Spleen (tissue), 11 donors: Measurements from ENCODE around the gene CCDC77. TPM values are rescaled to one million over a fixed set of nuclear protein-coding genes. Genes with fewer than 3 reads are reported as not detected.

Source experiments
- DNase-seq: peaks from one replicate; pipeline ENCODE4 v3.0.0-alpha.2; 2020
- H3K27ac ChIP-seq, 8 donors: fragments of 200-600 bp; sonication (generic) in 7 of 8; 1 replicate in 4 of 8; 2 replicates in 4 of 8; pipeline versions ENCODE4 v1.5.0 to v1.8.0; 2016 to 2021; ENCODE audit warnings: inconsistent platforms in 4 of 8, mild to moderate bottlenecking in 4 of 8, moderate library complexity in 1 of 8
- H3K27me3 ChIP-seq, 7 donors: fragments of 200-600 bp; sonication (generic) in 6 of 7; replicated peaks in 1 of 7; 1 replicate in 4 of 7; 2 replicates in 3 of 7; pipeline versions ENCODE4 v1.5.0 to v1.8.0; 2016 to 2021; ENCODE audit warnings: inconsistent platforms in 3 of 7, mild to moderate bottlenecking in 1 of 7
- H3K36me3 ChIP-seq, 6 donors: fragments of 200-600 bp; sonication (generic) in 5 of 6; 1 replicate in 4 of 6; 2 replicates in 2 of 6; pipeline versions ENCODE4 v1.5.0 to v1.8.0; 2016 to 2021; ENCODE audit warnings: inconsistent platforms in 2 of 6
- H3K4me1 ChIP-seq, 6 donors: fragments of 200-600 bp; sonication (generic) in 5 of 6; 1 replicate in 3 of 6; 2 replicates in 3 of 6; pipeline versions ENCODE4 v1.5.0 to v1.8.0; 2016 to 2021; ENCODE audit warnings: inconsistent platforms in 3 of 6
- H3K4me3 ChIP-seq, 8 donors: fragments of 200-600 bp; sonication (generic) in 7 of 8; 1 replicate in 4 of 8; 2 replicates in 4 of 8; pipeline versions ENCODE4 v1.5.0 to v1.8.0; 2016 to 2021; ENCODE audit warnings: inconsistent platforms in 4 of 8, mild to moderate bottlenecking in 4 of 8, moderate library complexity in 2 of 8
- H3K9me3 ChIP-seq, 8 donors: fragments of 200-600 bp; sonication (generic) in 7 of 8; 1 replicate in 4 of 8; 2 replicates in 4 of 8; pipeline versions ENCODE4 v1.5.0 to v1.8.0; 2016 to 2021; ENCODE audit warnings: inconsistent platforms in 4 of 8
- CTCF ChIP-seq, 11 experiments: fragments of 200-600 bp in 7 of 11; fragments of 450-650 bp in 4 of 11; sonication (generic) in 4 of 11; IDR thresholded peaks in 8 of 11; conservative IDR thresholded peaks in 3 of 11; 1 replicate in 7 of 11; 2 replicates in 4 of 11; pipeline versions ENCODE4 v1.4.0 to v1.8.0; 2016 to 2021; ENCODE audit warnings: antibody characterized with exemption in 11 of 11, inconsistent platforms in 4 of 11, mild to moderate bottlenecking in 1 of 11
- POLR2A ChIP-seq, 3 donors: fragments of 450-650 bp; IDR thresholded peaks; one replicate each; pipeline ENCODE4 v1.5.1; 2017; ENCODE audit warnings: antibody characterized with exemption in 3 of 3, mild to moderate bottlenecking in 1 of 3
- POLR2AphosphoS5 ChIP-seq, 3 donors: sonication (generic); formaldehyde crosslinking; IDR thresholded peaks; one replicate each; pipeline ENCODE4 v1.5.1; 2017; ENCODE audit warnings: antibody characterized with exemption in 3 of 3
- WGBS, 5 donors: extraction: QIAGEN DNeasy Blood & Tissue Kit in 3 of 5; methylation state at CpG; one replicate each; pipeline versions ENCODE4 v1.1.5 to v1.1.7; 2013 to 2018; 5-methylcytosine and 5-hydroxymethylcytosine counted together
- intact Hi-C: fragments of 100-400 bp; cut with DNase I; formaldehyde crosslinking; loops from one replicate; pipeline ENCODE4 v1.15.0; 2023; ENCODE audit warnings: low total_unique reads
- polyA plus RNA-seq, 3 donors: library from polyadenylated mRNA; stranded (reverse); fragments of 200-250 nt; gene quantifications; one replicate each; pipeline ENCODE4 v1.2.1, GENCODE V29; 2013
- total RNA-seq, 7 donors: library from RNA; depleted of rRNA in 3 of 7; stranded (reverse); fragments of >200 nt in 3 of 7; fragmentation: NEBNext Ultra II Directional in 4 of 7; extraction: Animal tissue kit (Norgen Biotek cat#: 25700) in 4 of 7; gene quantifications; one replicate each; pipeline versions ENCODE4 v1.1.0 to v1.2.1, GENCODE V29; 2016 to 2021
- donor health status: healthy with polysubstance abuse.
- donor health status: DM: no; HTN: no; CAD: no; lungs with moderate emphysema.
- donor health status: DM: no; HTN: no; CAD: no.
- donor health status: Bipolar disorder and iron deficiency.
- donor health status: healthy.
- donor health status: DM: no; HTN: no; CAD: no.
- donor health status: DM: yes; HTN: yes; CAD: no.

The CCDC77 gene
- total and polyA plus RNA-seq, 10 donors = 6.5 to 17.9 (median 10.1) TPM

- no peaks in the 10 kb centered on the region for H3K4me1 ChIP-seq
- H3K9me3 ChIP-seq = no peaks in the 10 kb centered on the region
- no peak for DNase-seq
- intact Hi-C loops = no loop called here
- H3K36me3 ChIP-seq = no peaks in the 10 kb centered on the region
- no peak overlapping the region for H3K4me3 ChIP-seq
- 52 to 63% (median 58%) methylated on average over 5 of the region's 5 CpGs for WGBS, 5 donors
- TF ChIP-seq CTCF (IDR thresholded peaks at IDR 0.05 in 8 of 11, conservative IDR thresholded peaks at IDR 0.05 in 3 of 11) = no peak
- TF ChIP-seq POLR2A (IDR thresholded peaks at IDR 0.05) = no peak
- no peak for TF ChIP-seq POLR2AphosphoS5 (IDR thresholded peaks at IDR 0.05)
- no peak overlapping the region for H3K27ac ChIP-seq
- peaks cover 0 to 30% (median 4%) of the 10 kb centered on the region in 7 donors for H3K27me3 ChIP-seq
These were observed 65.3 kb downstream of the CCDC77 start for GRCh38 chr12:466762-467161.

- no peak for DNase-seq
- H3K27ac ChIP-seq = no peak overlapping the region
- no peaks in the 10 kb centered on the region for H3K4me1 ChIP-seq
- TF ChIP-seq POLR2A (IDR thresholded peaks at IDR 0.05) (no peak), POLR2AphosphoS5 (IDR thresholded peaks at IDR 0.05) (no peak), CTCF (IDR thresholded peaks at IDR 0.05 in 8 of 11, conservative IDR thresholded peaks at IDR 0.05 in 3 of 11) (no peak)
- no peaks in the 10 kb centered on the region for H3K9me3 ChIP-seq
- 82 to 95% (median 83%) methylated on average over 6 of the region's 6 CpGs for WGBS, 5 donors
- H3K27me3 ChIP-seq = peaks cover 0 to 30% (median 0%) of the 10 kb centered on the region in 7 donors
- no peak overlapping the region for H3K4me3 ChIP-seq
- intact Hi-C loops = no loop called here
- no peaks in the 10 kb centered on the region for H3K36me3 ChIP-seq
These were observed 66.1 kb downstream of the CCDC77 start for GRCh38 chr12:467591-467990.

- intact Hi-C loops = no loop called here
- no peak overlapping the region for H3K4me3 ChIP-seq
- no peaks in the 10 kb centered on the region for H3K36me3 ChIP-seq
- no peak overlapping the region for H3K27ac ChIP-seq
- peaks cover 0 to 32% (median 0%) of the 10 kb centered on the region in 7 donors for H3K27me3 ChIP-seq
- no peaks in the 10 kb centered on the region for H3K4me1 ChIP-seq
- H3K9me3 ChIP-seq = no peaks in the 10 kb centered on the region
- 66 to 81% (median 68%) methylated on average over 10 of the region's 10 CpGs for WGBS, 5 donors
- TF ChIP-seq POLR2A (IDR thresholded peaks at IDR 0.05) (no peak), POLR2AphosphoS5 (IDR thresholded peaks at IDR 0.05) (no peak), CTCF (IDR thresholded peaks at IDR 0.05 in 8 of 11, conservative IDR thresholded peaks at IDR 0.05 in 3 of 11) (no peak)
- DNase-seq = no peak
These were observed 67.4 kb downstream of the CCDC77 start for GRCh38 chr12:468671-469389.

GRCh38 chr12:470133-470532 is 68.7 kb downstream of the CCDC77 start:
- intact Hi-C loops = no loop called here
- H3K27ac ChIP-seq = no peak overlapping the region
- 72 to 82% (median 76%) methylated on average over 11 of the region's 11 CpGs for WGBS, 5 donors

More at GRCh38 chr12:470133-470532, 68.7 kb downstream of the CCDC77 start:
- H3K4me1 ChIP-seq = no peaks in the 10 kb centered on the region
- H3K36me3 ChIP-seq = no peaks in the 10 kb centered on the region
- H3K4me3 ChIP-seq = no peak overlapping the region
- TF ChIP-seq CTCF (IDR thresholded peaks at IDR 0.05 in 8 of 11, conservative IDR thresholded peaks at IDR 0.05 in 3 of 11) = no peak
- TF ChIP-seq POLR2A (IDR thresholded peaks at IDR 0.05) = no peak
- no peak for TF ChIP-seq POLR2AphosphoS5 (IDR thresholded peaks at IDR 0.05)
- peaks cover 0 to 41% (median 0%) of the 10 kb centered on the region in 7 donors for H3K27me3 ChIP-seq
- no peak for DNase-seq
- no peaks in the 10 kb centered on the region for H3K9me3 ChIP-seq
